ENCODE results near the gene CCL13.
"Not testable (repeated sequence)": the region's sequence is repeated elsewhere in the genome, so short reads cannot be mapped to it uniquely, and the experiment has no call there.

The CCL13 gene

GRCh38 chr17:34314279-34314678, 42.0 kb upstream of the CCL13 start:
- Mint-ChIP-seq H3K27ac (peak overlapping the region in 2 of 3 experiments; percentile 2 to 58), H3K9me3 (no peaks in the 10 kb centered on the region), H3K27me3 (ENCODE audit: low read depth) (peaks cover 7% of the 10 kb centered on the region), H3K4me1 (peaks cover 31% of the 10 kb centered on the region), H3K4me3 (no peak overlapping the region), H3K36me3 (ENCODE audit: low read depth) (no peaks in the 10 kb centered on the region)
- TF ChIP-seq, protein P1, sequence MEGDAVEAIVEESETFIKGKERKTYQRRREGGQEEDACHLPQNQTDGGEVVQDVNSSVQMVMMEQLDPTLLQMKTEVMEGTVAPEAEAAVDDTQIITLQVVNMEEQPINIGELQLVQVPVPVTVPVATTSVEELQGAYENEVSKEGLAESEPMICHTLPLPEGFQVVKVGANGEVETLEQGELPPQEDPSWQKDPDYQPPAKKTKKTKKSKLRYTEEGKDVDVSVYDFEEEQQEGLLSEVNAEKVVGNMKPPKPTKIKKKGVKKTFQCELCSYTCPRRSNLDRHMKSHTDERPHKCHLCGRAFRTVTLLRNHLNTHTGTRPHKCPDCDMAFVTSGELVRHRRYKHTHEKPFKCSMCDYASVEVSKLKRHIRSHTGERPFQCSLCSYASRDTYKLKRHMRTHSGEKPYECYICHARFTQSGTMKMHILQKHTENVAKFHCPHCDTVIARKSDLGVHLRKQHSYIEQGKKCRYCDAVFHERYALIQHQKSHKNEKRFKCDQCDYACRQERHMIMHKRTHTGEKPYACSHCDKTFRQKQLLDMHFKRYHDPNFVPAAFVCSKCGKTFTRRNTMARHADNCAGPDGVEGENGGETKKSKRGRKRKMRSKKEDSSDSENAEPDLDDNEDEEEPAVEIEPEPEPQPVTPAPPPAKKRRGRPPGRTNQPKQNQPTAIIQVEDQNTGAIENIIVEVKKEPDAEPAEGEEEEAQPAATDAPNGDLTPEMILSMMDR (IDR thresholded peaks at IDR 0.05; ENCODE audit: unreplicated experiment in 3 of 3) = no peak

GRCh38 chr17:34318474-34318873, 37.8 kb upstream of the CCL13 start:
- Mint-ChIP-seq H3K4me1 (peaks cover 11% of the 10 kb centered on the region), H3K27me3 (ENCODE audit: low read depth) (peaks cover 5% of the 10 kb centered on the region), H3K4me3 (no peak overlapping the region), H3K36me3 (ENCODE audit: low read depth) (no peaks in the 10 kb centered on the region), H3K27ac (no peak overlapping the region), H3K9me3 (no peaks in the 10 kb centered on the region)
- TF ChIP-seq, protein P1 (IDR thresholded peaks at IDR 0.05; ENCODE audit: unreplicated experiment in 3 of 3) = no peak

DNA sequence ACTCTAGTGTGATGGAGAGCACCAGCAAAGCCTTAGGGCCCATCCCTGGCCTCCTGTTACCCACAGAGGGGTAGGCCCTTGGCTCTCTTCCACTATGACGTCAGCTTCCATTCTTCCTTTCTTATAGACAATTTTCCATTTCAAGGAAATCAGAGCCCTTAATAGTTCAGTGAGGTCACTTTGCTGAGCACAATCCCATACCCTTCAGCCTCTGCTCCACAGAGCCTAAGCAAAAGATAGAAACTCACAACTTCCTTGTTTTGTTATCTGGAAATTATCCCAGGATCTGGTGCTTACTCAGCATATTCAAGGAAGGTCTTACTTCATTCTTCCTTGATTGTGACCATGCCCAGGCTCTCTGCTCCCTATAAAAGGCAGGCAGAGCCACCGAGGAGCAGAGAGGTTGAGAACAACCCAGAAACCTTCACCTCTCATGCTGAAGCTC, 37.2 kb upstream of the CCL13 start, which contains the start of gene CCL8:
Gene CCL8, plus strand, starts transcription at position 397 of the 445 bp plus-strand sequence. CDS start 67 bp downstream, outside the sequence.
- Mint-ChIP-seq H3K27ac (no peak within 1 kb of the TSS), H3K4me3 (no peak within 1 kb of the TSS), H3K9me3 (no peaks in the 10 kb centered on the region), H3K36me3 (ENCODE audit: low read depth) (no peaks in the 10 kb centered on the region), H3K27me3 (ENCODE audit: low read depth) (peaks cover 5% of the 10 kb centered on the region), H3K4me1 (peaks cover 6% of the 10 kb centered on the region)
- TF ChIP-seq, protein P1 (IDR thresholded peaks at IDR 0.05; ENCODE audit: unreplicated experiment in 3 of 3) = no peak

DNA sequence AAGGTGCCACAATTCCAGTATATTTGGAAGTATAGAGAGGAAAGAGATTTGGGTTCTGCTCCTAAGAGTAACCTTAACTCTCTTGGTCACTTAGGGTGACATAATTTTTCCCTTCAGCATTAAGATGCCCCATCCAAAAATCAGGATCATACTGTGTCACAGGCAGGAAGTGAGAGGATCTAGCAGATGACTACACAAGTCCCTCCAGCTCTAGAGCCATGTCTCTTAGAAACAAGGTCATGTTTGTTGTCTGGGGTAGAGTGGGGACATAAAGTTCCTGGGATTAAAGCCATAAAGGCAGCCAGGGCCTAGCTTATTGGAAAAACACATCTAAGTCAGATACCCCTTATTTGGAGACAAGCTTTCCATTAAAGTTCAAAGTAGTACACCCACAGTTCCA, 34.3 kb upstream of the CCL13 start:
- Mint-ChIP-seq H3K9me3 (peaks cover 12% of the 10 kb centered on the region), H3K36me3 (ENCODE audit: low read depth) (no peaks in the 10 kb centered on the region), H3K4me3 (no peak overlapping the region), H3K27me3 (ENCODE audit: low read depth) (peaks cover 5% of the 10 kb centered on the region), H3K4me1 (peaks cover under 1% of the 10 kb centered on the region), H3K27ac (no peak overlapping the region)
- TF ChIP-seq, protein P1 (IDR thresholded peaks at IDR 0.05; ENCODE audit: unreplicated experiment in 3 of 3) = no peak

DNA sequence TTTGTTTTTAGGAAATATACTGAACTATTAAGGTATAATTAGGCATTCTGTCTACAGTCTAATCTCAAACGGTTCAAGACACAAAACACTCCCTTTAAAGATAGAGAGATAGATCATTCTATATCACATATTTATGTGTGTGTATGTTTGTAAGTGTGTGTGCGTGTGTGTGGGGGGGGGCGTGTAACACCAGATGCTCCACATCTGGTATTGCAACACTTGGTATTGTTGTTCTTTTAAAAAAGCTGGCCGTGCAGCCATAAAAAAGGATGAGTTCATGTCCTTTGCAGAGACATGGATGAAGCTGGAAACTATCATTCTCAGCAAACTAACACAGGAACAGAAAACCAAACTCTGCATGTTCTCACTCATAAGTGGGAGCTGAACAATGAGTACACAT, 28.7 kb upstream of the CCL13 start:
- H3K4me3 Mint-ChIP-seq = not testable (repeated sequence)
- H3K4me1 Mint-ChIP-seq = peaks cover 11% of the 10 kb centered on the region
- H3K27ac Mint-ChIP-seq = peak overlapping the region; percentile 66 to 95 (median 85)

DNA sequence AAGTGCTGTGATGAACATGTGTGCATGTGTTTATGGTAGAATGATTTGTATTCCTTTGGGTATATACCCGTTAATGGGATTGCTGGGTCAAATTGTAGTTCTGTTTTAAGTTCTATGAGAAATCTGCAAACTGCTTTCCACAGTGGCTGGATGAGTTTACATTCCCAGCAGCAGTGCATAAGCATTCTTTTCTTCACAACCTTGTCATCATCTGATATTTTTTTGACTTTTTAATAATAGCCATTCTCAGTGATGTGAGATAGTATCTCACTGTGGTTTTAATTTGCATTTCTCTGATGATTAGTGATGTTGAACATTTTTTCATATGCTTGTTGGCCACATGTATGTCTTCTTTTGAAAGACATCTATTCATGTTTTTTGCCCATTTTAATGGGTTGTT, 18.6 kb upstream of the CCL13 start:
- no peak overlapping the region for H3K4me3 Mint-ChIP-seq
- H3K27me3 Mint-ChIP-seq (ENCODE audit: low read depth) = peaks cover 8% of the 10 kb centered on the region

More for the DNA sequence above, 28.7 kb upstream of the CCL13 start:
- not testable (repeated sequence) for H3K36me3 Mint-ChIP-seq (ENCODE audit: low read depth); H3K27me3 Mint-ChIP-seq (ENCODE audit: low read depth)
- peaks cover 12% of the 10 kb centered on the region for H3K9me3 Mint-ChIP-seq

More for the DNA sequence above, 18.6 kb upstream of the CCL13 start:
- TF ChIP-seq, protein P1 (IDR thresholded peaks at IDR 0.05; ENCODE audit: unreplicated experiment in 3 of 3) = no peak
- H3K9me3 Mint-ChIP-seq = peaks cover 3% of the 10 kb centered on the region
- no peaks in the 10 kb centered on the region for H3K4me1 Mint-ChIP-seq
- H3K36me3 Mint-ChIP-seq (ENCODE audit: low read depth) = no peaks in the 10 kb centered on the region
- no peak overlapping the region for H3K27ac Mint-ChIP-seq
